Measurements from ENCODE around the gene SLC38A10. TPM values are rescaled to one million over a fixed set of nuclear protein-coding genes. Genes with fewer than 3 reads are reported as not detected.
A peak's percentile ranks its signal among the peaks of the same experiment; 100 is the strongest.

The SLC38A10 gene
- total RNA-seq, 2 experiments from 2014 or later: 56.0 to 147 TPM

DNA sequence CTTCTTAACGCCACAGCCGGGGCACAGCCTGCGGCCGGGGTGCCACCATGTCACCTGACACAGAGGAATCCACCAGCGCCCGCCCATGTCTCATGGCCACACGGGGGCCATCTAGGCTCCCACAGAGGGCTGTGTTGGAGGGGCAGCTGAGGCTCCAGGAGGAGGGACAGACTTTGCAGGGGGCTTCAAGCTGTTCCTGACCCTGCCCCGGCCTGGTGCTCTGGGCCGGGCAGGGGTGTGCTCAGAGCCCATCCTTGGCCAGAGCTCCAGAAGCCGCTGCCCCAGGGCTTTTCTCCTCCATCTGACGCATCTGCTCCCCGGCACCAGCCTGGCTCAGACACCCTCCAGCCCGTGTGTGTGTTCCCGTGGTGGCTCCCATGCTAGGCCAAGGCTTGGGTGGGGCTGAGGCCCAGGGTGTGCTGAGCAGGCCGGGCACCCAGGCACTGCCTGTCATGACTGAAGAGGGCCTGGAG lies 7.8 kb upstream of the SLC38A10 start:
- Histone ChIP-seq H3K27ac (ENCODE audit: low read depth, low read length, poor library complexity, severe bottlenecking) (no peak overlapping the region), H3K79me2 (ENCODE audit: insufficient read depth, low read depth, low read length) (no peaks in the 10 kb centered on the region), H3K9me3 (ENCODE audit: low read length) (no peaks in the 10 kb centered on the region), H3K36me3 (ENCODE audit: insufficient read depth, low read length) (no peaks in the 10 kb centered on the region), H3K9me2 (ENCODE audit: insufficient read depth, low read length) (no peaks in the 10 kb centered on the region), H3K4me1 (ENCODE audit: insufficient read depth, low read length, poor library complexity, severe bottlenecking) (no peaks in the 10 kb centered on the region), H4K20me1 (ENCODE audit: insufficient read depth, low read length) (no peaks in the 10 kb centered on the region), H2AFZ (ENCODE audit: low read length) (no peak overlapping the region), H3K4me3 (ENCODE audit: low read depth, low read length, poor library complexity, severe bottlenecking) (no peak overlapping the region), H3K4me2 (ENCODE audit: low read length) (no peak overlapping the region)
- DNase-seq (ENCODE audit: low spot score): no peak
- TF ChIP-seq EZH2phosphoT487 (IDR thresholded peaks at IDR 0.05; ENCODE audit: borderline replicate concordance, low read depth, low read length): no peak
- TF ChIP-seq, protein P1, sequence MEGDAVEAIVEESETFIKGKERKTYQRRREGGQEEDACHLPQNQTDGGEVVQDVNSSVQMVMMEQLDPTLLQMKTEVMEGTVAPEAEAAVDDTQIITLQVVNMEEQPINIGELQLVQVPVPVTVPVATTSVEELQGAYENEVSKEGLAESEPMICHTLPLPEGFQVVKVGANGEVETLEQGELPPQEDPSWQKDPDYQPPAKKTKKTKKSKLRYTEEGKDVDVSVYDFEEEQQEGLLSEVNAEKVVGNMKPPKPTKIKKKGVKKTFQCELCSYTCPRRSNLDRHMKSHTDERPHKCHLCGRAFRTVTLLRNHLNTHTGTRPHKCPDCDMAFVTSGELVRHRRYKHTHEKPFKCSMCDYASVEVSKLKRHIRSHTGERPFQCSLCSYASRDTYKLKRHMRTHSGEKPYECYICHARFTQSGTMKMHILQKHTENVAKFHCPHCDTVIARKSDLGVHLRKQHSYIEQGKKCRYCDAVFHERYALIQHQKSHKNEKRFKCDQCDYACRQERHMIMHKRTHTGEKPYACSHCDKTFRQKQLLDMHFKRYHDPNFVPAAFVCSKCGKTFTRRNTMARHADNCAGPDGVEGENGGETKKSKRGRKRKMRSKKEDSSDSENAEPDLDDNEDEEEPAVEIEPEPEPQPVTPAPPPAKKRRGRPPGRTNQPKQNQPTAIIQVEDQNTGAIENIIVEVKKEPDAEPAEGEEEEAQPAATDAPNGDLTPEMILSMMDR (conservative IDR thresholded peaks at IDR 0.05; ENCODE audit: low read length): peak; percentile 45
- intact Hi-C loops (cut with micrococcal nuclease; ENCODE audit: unreplicated experiment): no loop called here
- ChIA-PET POLR2A (no interaction called here), CTCF (ENCODE audit: unreplicated experiment) (no interaction called here)
- no TSS peak for BruUV-seq (replicated peaks)

DNA sequence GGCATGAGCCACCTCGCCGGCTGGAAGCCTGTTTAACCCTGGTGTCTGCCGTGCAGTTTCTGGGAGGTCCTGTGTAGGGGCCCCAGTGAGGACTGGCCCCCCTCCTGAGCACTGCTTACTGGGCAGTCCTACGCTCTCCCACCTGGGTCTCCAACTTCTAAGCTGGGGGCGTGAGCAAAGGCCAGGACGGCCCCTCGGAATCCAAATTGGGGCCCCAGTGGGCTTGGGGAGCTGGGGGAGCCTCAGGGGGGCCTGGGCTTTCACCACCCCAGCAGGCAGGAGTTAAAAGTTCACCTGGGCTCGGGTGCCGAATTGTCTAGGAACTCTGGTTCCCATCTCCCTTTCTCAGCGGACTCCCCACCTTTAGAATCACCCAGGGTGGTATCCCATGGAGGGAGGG lies 7.2 kb upstream of the SLC38A10 start:
- CTCF ChIA-PET (ENCODE audit: unreplicated experiment): no interaction called here
- Histone ChIP-seq H3K4me2 (ENCODE audit: low read length) (no peak overlapping the region), H3K4me1 (ENCODE audit: insufficient read depth, low read length, poor library complexity, severe bottlenecking) (no peaks in the 10 kb centered on the region), H3K36me3 (ENCODE audit: insufficient read depth, low read length) (no peaks in the 10 kb centered on the region), H3K9me2 (ENCODE audit: insufficient read depth, low read length) (no peaks in the 10 kb centered on the region), H2AFZ (ENCODE audit: low read length) (no peak overlapping the region), H3K79me2 (ENCODE audit: insufficient read depth, low read depth, low read length) (no peaks in the 10 kb centered on the region), H3K9me3 (ENCODE audit: low read length) (no peaks in the 10 kb centered on the region), H4K20me1 (ENCODE audit: insufficient read depth, low read length) (no peaks in the 10 kb centered on the region), H3K4me3 (ENCODE audit: low read depth, low read length, poor library complexity, severe bottlenecking) (no peak overlapping the region), H3K27ac (ENCODE audit: low read depth, low read length, poor library complexity, severe bottlenecking) (no peak overlapping the region)
- no TSS peak for BruUV-seq (replicated peaks)
- TF ChIP-seq, protein P1 (conservative IDR thresholded peaks at IDR 0.05; ENCODE audit: low read length): no peak
- no peak for TF ChIP-seq EZH2phosphoT487 (IDR thresholded peaks at IDR 0.05; ENCODE audit: borderline replicate concordance, low read depth, low read length)
- no peak for DNase-seq (ENCODE audit: low spot score)
- POLR2A ChIA-PET: no interaction called here
- intact Hi-C loops (cut with micrococcal nuclease; ENCODE audit: unreplicated experiment): no loop called here

DNA sequence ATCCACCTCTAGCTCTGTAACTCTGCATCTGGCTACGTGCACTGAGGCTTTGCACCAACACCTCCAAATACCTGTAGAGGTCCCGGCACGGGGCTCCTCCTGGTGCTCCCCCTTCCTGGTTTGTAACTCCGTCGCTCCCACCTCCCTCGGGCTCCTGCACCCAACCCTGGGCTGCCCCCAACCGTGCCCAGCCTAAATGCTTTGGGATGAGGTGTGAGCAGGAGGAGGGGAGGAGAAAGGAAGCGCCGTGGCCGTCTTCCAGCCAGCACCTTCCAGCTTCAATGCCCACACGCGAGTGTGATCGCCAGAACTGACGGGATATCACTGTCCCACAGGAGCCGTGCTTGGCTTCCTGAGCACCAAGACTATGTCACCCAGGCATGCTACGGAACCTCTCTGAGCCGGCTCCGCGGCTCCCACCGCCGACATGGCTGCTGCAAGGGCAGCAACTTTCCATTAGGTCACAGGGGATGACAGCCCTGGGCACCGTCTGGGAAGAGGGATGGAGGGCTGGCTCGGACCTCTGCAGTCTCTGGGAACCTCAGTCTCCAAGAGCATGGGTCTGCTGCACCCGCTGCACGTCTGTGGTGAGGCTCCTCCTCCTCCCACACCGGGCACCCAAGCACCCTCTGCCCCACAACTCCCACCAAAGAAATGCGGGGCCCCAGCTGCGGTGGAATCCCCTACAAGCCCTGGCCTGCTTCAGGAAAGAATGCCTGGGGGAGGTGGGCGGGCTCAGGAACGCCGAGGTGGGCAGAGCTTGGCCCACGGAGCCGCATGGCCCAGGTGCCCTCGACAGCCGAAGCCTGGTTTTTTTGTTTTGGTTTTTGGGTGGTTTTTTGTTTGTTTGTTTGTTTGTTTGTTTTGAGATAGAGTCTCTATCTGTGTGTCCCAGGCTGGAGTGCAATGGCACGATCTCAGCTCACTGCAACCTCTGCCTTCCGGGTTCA lies 6.4 kb upstream of the SLC38A10 start:
- no peak overlapping the region for H3K4me3 ChIP-seq (ENCODE audit: low read depth, low read length, poor library complexity, severe bottlenecking)
- intact Hi-C loops (cut with micrococcal nuclease; ENCODE audit: unreplicated experiment): no loop called here

More for the DNA sequence above, 6.4 kb upstream of the SLC38A10 start:
- Histone ChIP-seq H3K4me2 (ENCODE audit: low read length) (no peak overlapping the region), H3K9me2 (ENCODE audit: insufficient read depth, low read length) (no peaks in the 10 kb centered on the region), H3K36me3 (ENCODE audit: insufficient read depth, low read length) (no peaks in the 10 kb centered on the region), H3K79me2 (ENCODE audit: insufficient read depth, low read depth, low read length) (no peaks in the 10 kb centered on the region), H3K9me3 (ENCODE audit: low read length) (no peaks in the 10 kb centered on the region), H2AFZ (ENCODE audit: low read length) (no peak overlapping the region), H3K27ac (ENCODE audit: low read depth, low read length, poor library complexity, severe bottlenecking) (no peak overlapping the region), H4K20me1 (ENCODE audit: insufficient read depth, low read length) (no peaks in the 10 kb centered on the region), H3K4me1 (ENCODE audit: insufficient read depth, low read length, poor library complexity, severe bottlenecking) (peaks cover 3% of the 10 kb centered on the region)
- no TSS peak for BruUV-seq (replicated peaks)
- no peak for DNase-seq (ENCODE audit: low spot score)
- no peak for TF ChIP-seq EZH2phosphoT487 (IDR thresholded peaks at IDR 0.05; ENCODE audit: borderline replicate concordance, low read depth, low read length)
- TF ChIP-seq, protein P1 (conservative IDR thresholded peaks at IDR 0.05; ENCODE audit: low read length): no peak
- CTCF ChIA-PET (ENCODE audit: unreplicated experiment): no interaction called here
- POLR2A ChIA-PET: no interaction called here

Measured in OCI-LY7 (cell line).